K562 (cell line): ENCODE measurements around the gene CHRM1. TPM values are rescaled to one million over a fixed set of nuclear protein-coding genes. Genes with fewer than 3 reads are reported as not detected.

Source experiments
- CBX1 ChIP-seq: sonication (generic); IDR thresholded peaks from 2 replicates; pipeline ENCODE4 v1.6.1; 2016; ENCODE audit warnings: antibody characterized with exemption, low read depth, mild to moderate bottlenecking
- CXXC5 ChIP-seq: fragments of 250-450 bp; sonication (Bioruptor Pico); IDR thresholded peaks from 2 replicates; pipeline ENCODE4 v1.8.0; 2022; ENCODE audit warnings: inconsistent platforms, mild to moderate bottlenecking, moderate library complexity
- HES1 ChIP-seq: fragments of 450-650 bp; IDR thresholded peaks from 2 replicates; pipeline ENCODE4 v1.6.1; 2016; ENCODE audit warnings: low read depth, mild to moderate bottlenecking, moderate library complexity
- ILF3 ChIP-seq: fragments of 450-650 bp; IDR thresholded peaks from 2 replicates; pipeline ENCODE4 v1.6.1; 2018; ENCODE audit warnings: antibody characterized with exemption, mild to moderate bottlenecking, moderate library complexity, borderline replicate concordance
- MCM5 ChIP-seq: fragments of 450-650 bp; IDR thresholded peaks from 2 replicates; pipeline ENCODE4 v1.6.1; 2016; ENCODE audit warnings: low read depth
- MLLT1 ChIP-seq, 2 experiments: fragments of 450-650 bp; IDR thresholded peaks; 2 replicates each; pipeline ENCODE4 v1.6.1; 2016
- MYBL2 ChIP-seq, 2 experiments: fragments of 450-650 bp in 1 of 2; sonication (generic) in 1 of 2; formaldehyde crosslinking in 1 of 2; IDR thresholded peaks; 2 replicates each; pipeline versions ENCODE4 v1.6.1 to v1.8.1; 2017 to 2022; ENCODE audit warnings: borderline replicate concordance in 1 of 2, inconsistent platforms in 1 of 2, low read depth in 1 of 2, mild to moderate bottlenecking in 1 of 2, missing genetic modification reagents in 1 of 2, moderate library complexity in 1 of 2
- NFATC3 ChIP-seq: fragments of 450-650 bp; IDR thresholded peaks from 2 replicates; pipeline ENCODE4 v1.6.1; 2017; ENCODE audit warnings: mild to moderate bottlenecking
- NR2C1 ChIP-seq, 2 experiments: fragments of 450-650 bp; IDR thresholded peaks; 2 replicates each; pipeline ENCODE4 v1.6.1; 2017; ENCODE audit warnings: mild to moderate bottlenecking in 2 of 2, antibody characterized with exemption in 1 of 2, inconsistent platforms in 1 of 2, missing compliant biosample characterization in 1 of 2, missing genetic modification characterization in 1 of 2
- OTX1 ChIP-seq: fragments of 450-650 bp; formaldehyde crosslinking; IDR thresholded peaks from 2 replicates; pipeline ENCODE4 v1.4.0; 2022; ENCODE audit warnings: mild to moderate bottlenecking
- POLR2AphosphoS2 ChIP-seq: IDR thresholded peaks from 2 replicates; pipeline ENCODE4 v1.6.1; 2012; ENCODE audit warnings: low read length, improper control_type of control experiment
- SRSF3 ChIP-seq: fragments of 200-400 bp; formaldehyde crosslinking; IDR thresholded peaks from 2 replicates; pipeline ENCODE4 v1.6.1; 2016; ENCODE audit warnings: mild to moderate bottlenecking, low read length, moderate library complexity; ENCODE audit not compliant: insufficient read depth
- TAF9B ChIP-seq: fragments of 450-650 bp; IDR thresholded peaks from 2 replicates; pipeline ENCODE4 v1.6.1; 2018; ENCODE audit warnings: mild to moderate bottlenecking; ENCODE audit not compliant: partially characterized antibody
- ZBTB5 ChIP-seq: fragments of 450-650 bp; IDR thresholded peaks from 2 replicates; pipeline ENCODE4 v1.6.1; 2017; ENCODE audit warnings: antibody characterized with exemption
- ZFX ChIP-seq: sonication (generic); formaldehyde crosslinking; IDR thresholded peaks from 2 replicates; pipeline ENCODE4 v1.8.0; 2022; ENCODE audit warnings: mild to moderate bottlenecking, missing genetic modification reagents, moderate library complexity
- ZNF324 ChIP-seq: fragments of 250-450 bp; sonication (Bioruptor Pico); IDR thresholded peaks from 2 replicates; pipeline ENCODE4 v1.4.0; 2020; ENCODE audit warnings: mild to moderate bottlenecking
- ZNF561 ChIP-seq: fragments of 450-650 bp; formaldehyde crosslinking; conservative IDR thresholded peaks from 2 replicates; pipeline ENCODE4 v1.4.0; 2020; ENCODE audit warnings: mild to moderate bottlenecking, moderate library complexity
- ZNF699 ChIP-seq: fragments of 250-450 bp; sonication (Bioruptor Pico); IDR thresholded peaks from 2 replicates; pipeline ENCODE4 v1.8.0; 2021; ENCODE audit warnings: mild to moderate bottlenecking, moderate library complexity; ENCODE audit not compliant: insufficient replicate concordance
- ZNF77 ChIP-seq: fragments of 250-450 bp; sonication (Bioruptor Pico); IDR thresholded peaks from 2 replicates; pipeline ENCODE4 v1.5.0; 2020
- polyA plus RNA-seq, 8 experiments: library from polyadenylated mRNA; depleted of rRNA in 4 of 8; stranded (reverse) in 5 of 8; unstranded in 3 of 8; fragments of >200 nt; fragmentation: Nextera tagmentation in 2 of 8; fragmentation: Illumina TruSeq in 1 of 8; extraction: Ambion mirVana in 2 of 8; extraction: Trizol in 1 of 8; gene quantifications; 2 replicates each; pipeline versions ENCODE4 v1.2.1 to v1.2.3, GENCODE V29; 2011 to 2014; ENCODE audit warnings: inconsistent platforms in 1 of 8, missing spikeins in 1 of 8
- total RNA-seq, 7 experiments: library from RNA; depleted of rRNA in 6 of 7; stranded (reverse); fragments of >200 nt in 6 of 7; fragmentation: Illumina TruSeq in 2 of 7; extraction: Trizol in 2 of 7; gene quantifications; 2 replicates each; pipeline versions ENCODE4 v1.2.1 to v1.2.3, GENCODE V29; 2011 to 2021; ENCODE audit warnings: low replicate concordance in 1 of 7
- TF ChIP-seq, protein P1 (sequence below): fragments of 450-650 bp; formaldehyde crosslinking; conservative IDR thresholded peaks from 2 replicates; pipeline ENCODE4 v1.4.0; 2022; ENCODE audit warnings: mild to moderate bottlenecking, missing genetic modification characterization

Gene CHRM1
- total and polyA plus RNA-seq, 9 of the 15 experiments (the other 6 are each of a cell fraction or from before 2014, with no cell fraction given) = not detected

DNA sequence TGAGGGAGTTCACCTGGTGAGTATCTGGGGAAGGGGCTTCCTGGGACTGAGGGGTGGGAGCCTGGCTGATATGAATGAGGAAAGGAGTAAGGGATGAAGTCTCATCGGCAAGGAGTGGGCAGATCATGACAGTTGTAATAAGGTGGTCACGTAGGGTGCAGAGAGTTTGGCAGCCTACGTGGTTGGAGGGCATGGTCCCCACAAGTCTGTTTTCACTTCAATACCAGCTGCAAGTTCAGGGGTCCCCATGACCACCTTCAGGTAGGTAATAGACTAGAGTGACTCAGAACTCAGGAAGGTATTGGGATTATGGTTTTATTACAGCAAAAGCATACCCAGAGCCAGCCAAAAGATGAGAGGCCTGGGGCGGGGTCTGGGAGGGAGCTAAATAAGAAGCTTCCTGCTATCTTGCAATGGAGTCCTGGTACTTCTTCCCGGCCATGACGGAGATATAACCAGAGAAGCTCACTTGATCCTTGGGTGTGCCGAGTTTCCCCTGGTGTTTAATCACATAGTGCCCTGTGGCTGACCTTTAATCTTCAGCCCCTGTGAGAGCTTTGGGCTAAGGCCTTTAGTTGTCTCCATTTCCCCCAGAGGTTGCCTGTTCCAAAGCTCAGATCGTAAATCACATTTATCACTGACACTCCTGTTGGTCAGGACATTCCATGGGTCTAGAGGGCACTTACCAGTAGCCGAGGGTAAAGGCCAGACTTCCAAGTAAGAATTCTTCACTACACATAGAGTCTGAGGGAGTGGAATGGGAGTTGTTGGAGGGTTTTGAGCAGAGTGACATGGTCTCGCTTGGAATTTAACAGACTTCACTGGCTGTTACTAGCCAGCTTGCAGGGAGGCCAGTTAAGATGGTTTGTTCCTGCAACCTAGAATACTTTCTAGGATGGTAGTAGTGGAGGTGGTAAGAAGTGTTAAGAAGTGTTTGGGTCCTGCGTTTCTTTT, 31.4 kb downstream of the CHRM1 start (continued):
- peak; percentile 93 for TF ChIP-seq ILF3
- no peak for TF ChIP-seq MCM5
- peak; percentile 56 for TF ChIP-seq ZFX (CRISPR knock-in tag)
- peak; percentile 44; the same call in 1 of the 2 replicates for TF ChIP-seq ZNF324 (CRISPR knock-in tag)
- TF ChIP-seq HES1 = no peak
- TF ChIP-seq, protein P1, sequence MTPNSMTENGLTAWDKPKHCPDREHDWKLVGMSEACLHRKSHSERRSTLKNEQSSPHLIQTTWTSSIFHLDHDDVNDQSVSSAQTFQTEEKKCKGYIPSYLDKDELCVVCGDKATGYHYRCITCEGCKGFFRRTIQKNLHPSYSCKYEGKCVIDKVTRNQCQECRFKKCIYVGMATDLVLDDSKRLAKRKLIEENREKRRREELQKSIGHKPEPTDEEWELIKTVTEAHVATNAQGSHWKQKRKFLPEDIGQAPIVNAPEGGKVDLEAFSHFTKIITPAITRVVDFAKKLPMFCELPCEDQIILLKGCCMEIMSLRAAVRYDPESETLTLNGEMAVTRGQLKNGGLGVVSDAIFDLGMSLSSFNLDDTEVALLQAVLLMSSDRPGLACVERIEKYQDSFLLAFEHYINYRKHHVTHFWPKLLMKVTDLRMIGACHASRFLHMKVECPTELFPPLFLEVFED = peak; percentile 99
- TF ChIP-seq ZNF699 (CRISPR knock-in tag) = no peak
- no peak for TF ChIP-seq SRSF3
- peak; percentile 75 for TF ChIP-seq NFATC3
- TF ChIP-seq ZNF77 (CRISPR knock-in tag) = peak; percentile 41; the same call in 1 of the 2 replicates
- TF ChIP-seq CBX1 = peak; percentile 36; the same call in 1 of the 2 replicates
- TF ChIP-seq ZNF561 = peak; percentile 79; the same call in 1 of the 2 replicates
- no peak for TF ChIP-seq ZBTB5
- peak; percentile 61; the same call in 1 of the 2 replicates for TF ChIP-seq NR2C1 (IDR thresholded peaks at IDR 0.05)
- peak; percentile 77 for TF ChIP-seq NR2C1 (tag; IDR thresholded peaks at IDR 0.05)
- TF ChIP-seq TAF9B = no peak
- peak; percentile 98 for TF ChIP-seq OTX1 (CRISPR knock-in tag)
- TF ChIP-seq CXXC5 (CRISPR knock-in tag) = peak; percentile 41
- TF ChIP-seq MLLT1 (IDR thresholded peaks at IDR 0.05) = peak; percentile 62 to 82; a peak in 2 of 4 replicates
- TF ChIP-seq POLR2AphosphoS2 = peak; percentile 99
- no peak for TF ChIP-seq MYBL2 (IDR thresholded peaks at IDR 0.05; ENCODE audit: low read depth)
- no peak for TF ChIP-seq MYBL2 (CRISPR knock-in tag; IDR thresholded peaks at IDR 0.05; ENCODE audit: borderline replicate concordance)
